ENCODE results near the gene NPAS3. TPM values are rescaled to one million over a fixed set of nuclear protein-coding genes. Genes with fewer than 3 reads are reported as not detected.

The NPAS3 gene
- total RNA-seq, 1 experiment from 2014 or later: not detected

DNA sequence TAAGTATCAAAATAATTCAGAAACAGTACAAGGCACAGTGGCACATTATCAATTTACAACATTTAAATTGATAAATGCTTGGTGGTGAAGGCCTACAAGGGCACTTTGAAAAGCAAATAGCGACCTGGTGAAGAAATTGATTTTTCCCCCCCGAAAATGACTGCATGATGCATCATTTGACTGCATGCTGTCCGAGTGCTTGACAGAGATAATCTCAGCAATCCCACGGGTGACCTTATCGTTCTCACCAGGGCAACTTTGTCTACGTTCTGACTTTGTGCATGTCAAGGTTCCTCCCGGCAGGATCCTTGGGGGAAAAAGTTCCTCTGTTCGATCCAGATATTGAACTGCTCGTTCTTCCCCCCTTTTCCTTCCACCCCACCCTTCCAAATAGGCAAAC lies 627.4 kb downstream of the NPAS3 start:
- Histone ChIP-seq H3K27ac (ENCODE audit: low read depth, low read length) (no peak overlapping the region), H2AFZ (ENCODE audit: low read depth, low read length, poor library complexity, severe bottlenecking) (no peak overlapping the region), H3K36me3 (ENCODE audit: control insufficient read depth in 1 of 2, insufficient read depth in 2 of 2, low read length in 2 of 2) (no peaks in the 10 kb centered on the region), H3K4me1 (ENCODE audit: control insufficient read depth in 1 of 2, insufficient read depth in 2 of 2, low read length in 2 of 2) (no peaks in the 10 kb centered on the region), H3K27me3 (ENCODE audit: insufficient read depth, low read length) (peaks cover 5% of the 10 kb centered on the region; the same call in 1 of the 2 replicates), H3K4me3 (replicated peaks in 1 of 2; ENCODE audit: low read depth in 1 of 2, low read length in 2 of 2) (no peak overlapping the region), H3K4me2 (ENCODE audit: low read length) (no peak overlapping the region), H4K20me1 (ENCODE audit: insufficient read depth) (no peaks in the 10 kb centered on the region), H3K9ac (ENCODE audit: low read length) (no peak overlapping the region), H3K79me2 (ENCODE audit: insufficient read depth, low read length) (no peaks in the 10 kb centered on the region), H3K9me2 (ENCODE audit: insufficient read depth) (no peaks in the 10 kb centered on the region), H3K9me3 (ENCODE audit: control insufficient read depth in 1 of 2, insufficient read depth in 1 of 2, low read depth in 1 of 2, low read length in 2 of 2) (no peaks in the 10 kb centered on the region)
- RAD21 ChIA-PET (ENCODE audit: low non-redundant PET in 1 of 2, low total read pairs in 2 of 2, uncharacterized antibody in 2 of 2, unreplicated experiment in 2 of 2): no interaction called here
- intact Hi-C loops (cut with micrococcal nuclease): no loop called here
- POLR2A ChIA-PET: no interaction called here
- CTCF ChIA-PET: no interaction called here
- ATAC-seq: no peak
- no TSS peak for BruUV-seq (replicated peaks)
- no peak for DNase-seq (ENCODE audit: low read depth, low spot score)
- TF ChIP-seq, protein P1, sequence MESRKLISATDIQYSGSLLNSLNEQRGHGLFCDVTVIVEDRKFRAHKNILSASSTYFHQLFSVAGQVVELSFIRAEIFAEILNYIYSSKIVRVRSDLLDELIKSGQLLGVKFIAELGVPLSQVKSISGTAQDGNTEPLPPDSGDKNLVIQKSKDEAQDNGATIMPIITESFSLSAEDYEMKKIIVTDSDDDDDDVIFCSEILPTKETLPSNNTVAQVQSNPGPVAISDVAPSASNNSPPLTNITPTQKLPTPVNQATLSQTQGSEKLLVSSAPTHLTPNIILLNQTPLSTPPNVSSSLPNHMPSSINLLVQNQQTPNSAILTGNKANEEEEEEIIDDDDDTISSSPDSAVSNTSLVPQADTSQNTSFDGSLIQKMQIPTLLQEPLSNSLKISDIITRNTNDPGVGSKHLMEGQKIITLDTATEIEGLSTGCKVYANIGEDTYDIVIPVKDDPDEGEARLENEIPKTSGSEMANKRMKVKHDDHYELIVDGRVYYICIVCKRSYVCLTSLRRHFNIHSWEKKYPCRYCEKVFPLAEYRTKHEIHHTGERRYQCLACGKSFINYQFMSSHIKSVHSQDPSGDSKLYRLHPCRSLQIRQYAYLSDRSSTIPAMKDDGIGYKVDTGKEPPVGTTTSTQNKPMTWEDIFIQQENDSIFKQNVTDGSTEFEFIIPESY (IDR thresholded peaks at IDR 0.05; ENCODE audit: extremely low read depth, insufficient replicate concordance, low read length): no peak
- TF ChIP-seq CBX3 (IDR thresholded peaks at IDR 0.05; ENCODE audit: low read depth) (no peak), SIN3A (IDR thresholded peaks at IDR 0.05; ENCODE audit: low read depth) (no peak)

DNA sequence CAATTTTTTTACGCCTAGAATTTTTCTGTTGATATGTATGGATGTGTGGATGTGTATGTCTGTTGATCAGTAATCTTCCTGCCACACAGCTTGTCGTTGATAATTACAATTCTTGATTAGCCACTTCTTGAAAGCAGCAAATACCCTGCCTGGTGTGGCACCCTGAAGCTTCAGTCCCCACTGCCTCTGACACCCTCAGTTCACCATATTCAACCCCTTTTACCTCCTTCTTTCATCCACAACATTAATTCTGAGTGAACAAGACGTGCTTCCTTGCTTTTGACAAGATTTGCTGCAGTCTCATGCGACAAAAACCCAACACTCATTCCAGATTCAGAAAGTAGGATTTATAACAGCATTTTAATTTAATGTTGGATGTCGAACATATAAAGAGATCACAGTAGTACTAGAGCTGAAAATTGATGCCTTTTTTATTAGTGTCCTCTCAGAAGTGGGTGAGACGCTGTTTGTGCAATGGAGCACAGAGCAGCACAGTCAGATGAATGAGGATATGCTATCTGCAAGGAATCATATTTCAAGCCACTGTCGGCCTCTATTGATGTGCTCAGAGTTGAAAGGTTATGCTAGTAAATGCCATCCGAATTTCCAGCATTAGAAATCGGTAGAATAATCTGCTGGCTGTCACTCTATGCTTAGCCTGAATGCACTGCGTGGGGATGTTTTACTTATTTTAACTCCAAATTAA lies 628.5 kb downstream of the NPAS3 start:
- Histone ChIP-seq H3K9me2 (ENCODE audit: insufficient read depth) (no peaks in the 10 kb centered on the region), H3K79me2 (ENCODE audit: insufficient read depth, low read length) (no peaks in the 10 kb centered on the region), H4K20me1 (ENCODE audit: insufficient read depth) (no peaks in the 10 kb centered on the region), H3K9me3 (ENCODE audit: control insufficient read depth in 1 of 2, insufficient read depth in 1 of 2, low read depth in 1 of 2, low read length in 2 of 2) (no peaks in the 10 kb centered on the region), H3K27ac (ENCODE audit: low read depth, low read length) (no peak overlapping the region), H3K4me3 (replicated peaks in 1 of 2; ENCODE audit: low read depth in 1 of 2, low read length in 2 of 2) (no peak overlapping the region), H3K4me2 (ENCODE audit: low read length) (no peak overlapping the region), H3K36me3 (ENCODE audit: control insufficient read depth in 1 of 2, insufficient read depth in 2 of 2, low read length in 2 of 2) (no peaks in the 10 kb centered on the region), H3K27me3 (ENCODE audit: insufficient read depth, low read length) (no peaks in the 10 kb centered on the region; the same call in 1 of the 2 replicates), H3K9ac (ENCODE audit: low read length) (no peak overlapping the region), H2AFZ (ENCODE audit: low read depth, low read length, poor library complexity, severe bottlenecking) (no peak overlapping the region), H3K4me1 (ENCODE audit: control insufficient read depth in 1 of 2, insufficient read depth in 2 of 2, low read length in 2 of 2) (no peaks in the 10 kb centered on the region)
- TF ChIP-seq POLR2AphosphoS5 (IDR thresholded peaks at IDR 0.05; ENCODE audit: low read depth, low read length) (no peak), CBX3 (IDR thresholded peaks at IDR 0.05; ENCODE audit: low read depth) (no peak), ZNF274 (IDR thresholded peaks at IDR 0.05; ENCODE audit: low read depth, low read length) (no peak), SP1 (IDR thresholded peaks at IDR 0.05; ENCODE audit: low read depth) (no peak), SRF (IDR thresholded peaks at IDR 0.05; ENCODE audit: low read depth) (no peak), EGR1 (IDR thresholded peaks at IDR 0.05; ENCODE audit: low read depth) (no peak)
- TF ChIP-seq, protein P2, sequence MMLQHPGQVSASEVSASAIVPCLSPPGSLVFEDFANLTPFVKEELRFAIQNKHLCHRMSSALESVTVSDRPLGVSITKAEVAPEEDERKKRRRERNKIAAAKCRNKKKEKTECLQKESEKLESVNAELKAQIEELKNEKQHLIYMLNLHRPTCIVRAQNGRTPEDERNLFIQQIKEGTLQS (IDR thresholded peaks at IDR 0.05): no peak
- ChIA-PET RAD21 (ENCODE audit: low non-redundant PET in 1 of 2, low total read pairs in 2 of 2, uncharacterized antibody in 2 of 2, unreplicated experiment in 2 of 2) (no interaction called here), POLR2A (no interaction called here), CTCF (no interaction called here)
- DNase-seq (ENCODE audit: low read depth, low spot score): no peak
- no TSS peak for BruUV-seq (replicated peaks)
- no peak for ATAC-seq
- intact Hi-C loops (cut with micrococcal nuclease): no loop called here
